B cell (primary cell): ENCODE data around the gene CCDC138.

ENCODE experiments used
- EZH2 ChIP-seq: IDR thresholded peaks from 2 replicates; pipeline ENCODE4 v1.6.1; 2012; ENCODE audit warnings: borderline replicate concordance, low read depth, mild to moderate bottlenecking, moderate library complexity, low read length; ENCODE audit not compliant: insufficient read depth, poor library complexity, severe bottlenecking
- TF ChIP-seq, protein P1 (sequence below): fragments of 200-600 bp; IDR thresholded peaks from one replicate; pipeline ENCODE4 v1.8.0; 2022; ENCODE audit warnings: antibody characterized with exemption, mild to moderate bottlenecking

DNA sequence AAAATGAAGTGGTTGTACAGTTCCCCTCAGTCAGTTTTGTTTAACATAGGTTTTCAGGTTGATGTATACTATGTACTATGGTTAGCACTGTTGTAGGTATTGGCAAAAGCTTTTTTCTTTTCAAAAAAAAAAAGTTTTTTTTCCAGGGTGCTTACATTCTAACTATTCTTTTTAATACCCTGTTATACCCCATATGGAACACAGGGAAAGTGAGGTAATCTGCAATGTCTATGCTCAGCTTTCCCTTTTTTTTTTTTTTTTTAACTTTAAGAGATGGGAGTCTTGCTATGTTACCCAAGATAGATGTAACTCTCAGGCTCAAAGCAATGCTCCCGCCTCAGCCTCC, 590 bp upstream of the CCDC138 start:
- TF ChIP-seq, protein P1, sequence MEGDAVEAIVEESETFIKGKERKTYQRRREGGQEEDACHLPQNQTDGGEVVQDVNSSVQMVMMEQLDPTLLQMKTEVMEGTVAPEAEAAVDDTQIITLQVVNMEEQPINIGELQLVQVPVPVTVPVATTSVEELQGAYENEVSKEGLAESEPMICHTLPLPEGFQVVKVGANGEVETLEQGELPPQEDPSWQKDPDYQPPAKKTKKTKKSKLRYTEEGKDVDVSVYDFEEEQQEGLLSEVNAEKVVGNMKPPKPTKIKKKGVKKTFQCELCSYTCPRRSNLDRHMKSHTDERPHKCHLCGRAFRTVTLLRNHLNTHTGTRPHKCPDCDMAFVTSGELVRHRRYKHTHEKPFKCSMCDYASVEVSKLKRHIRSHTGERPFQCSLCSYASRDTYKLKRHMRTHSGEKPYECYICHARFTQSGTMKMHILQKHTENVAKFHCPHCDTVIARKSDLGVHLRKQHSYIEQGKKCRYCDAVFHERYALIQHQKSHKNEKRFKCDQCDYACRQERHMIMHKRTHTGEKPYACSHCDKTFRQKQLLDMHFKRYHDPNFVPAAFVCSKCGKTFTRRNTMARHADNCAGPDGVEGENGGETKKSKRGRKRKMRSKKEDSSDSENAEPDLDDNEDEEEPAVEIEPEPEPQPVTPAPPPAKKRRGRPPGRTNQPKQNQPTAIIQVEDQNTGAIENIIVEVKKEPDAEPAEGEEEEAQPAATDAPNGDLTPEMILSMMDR: no peak
- TF ChIP-seq EZH2: no peak
